ENCODE results near the gene TOB1.

TOB1 gene

DNA sequence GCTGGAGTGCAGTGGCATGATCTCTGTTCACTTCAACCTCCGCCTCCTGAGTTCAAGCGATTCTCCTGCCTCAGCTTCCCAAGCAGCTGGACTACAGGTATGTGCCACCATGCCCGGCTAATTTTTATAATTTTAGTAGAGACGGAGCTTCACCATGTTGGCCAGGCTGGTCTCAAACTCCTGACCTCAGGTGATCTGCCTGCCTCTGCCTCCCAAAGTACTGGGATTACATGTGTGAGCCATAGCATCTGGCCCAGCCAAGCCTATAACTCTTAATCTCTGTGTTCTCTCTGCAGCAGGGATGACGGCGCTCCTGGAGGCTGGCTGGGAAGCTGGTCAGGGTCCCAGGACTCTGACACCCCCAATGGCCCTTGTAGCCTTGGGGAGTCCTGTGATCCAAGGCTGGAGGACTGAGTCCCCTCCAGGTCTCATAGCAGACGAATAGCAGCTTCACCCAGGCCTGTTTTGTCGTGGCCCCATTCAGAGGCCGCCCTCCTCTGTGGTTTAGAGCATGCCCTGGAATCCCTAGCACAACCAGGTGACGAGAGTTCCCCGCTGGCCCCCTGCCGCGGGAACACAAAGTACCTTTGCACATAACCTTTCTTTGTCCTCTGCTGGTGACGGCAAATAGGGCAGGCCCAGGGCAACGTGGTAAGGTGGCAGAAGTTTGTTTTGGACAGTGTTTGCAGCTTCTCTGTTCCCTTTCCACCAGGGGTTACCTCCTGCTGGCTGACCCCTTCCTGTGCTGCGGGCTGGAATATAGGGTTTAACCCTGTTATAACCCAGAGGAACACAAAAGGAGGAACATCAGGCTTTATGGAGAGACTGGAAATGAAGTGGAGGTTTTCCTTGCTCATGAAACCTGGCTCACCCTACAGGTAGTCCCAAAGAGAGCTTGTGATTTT lies 43.0 kb upstream of the TOB1 start:
- no peak overlapping the region for H3K4me3 ChIP-seq (ENCODE audit: control insufficient read depth, low read depth, low read length)
- DNase-seq (ENCODE audit: low read depth) = no peak
- TF ChIP-seq, protein P1, sequence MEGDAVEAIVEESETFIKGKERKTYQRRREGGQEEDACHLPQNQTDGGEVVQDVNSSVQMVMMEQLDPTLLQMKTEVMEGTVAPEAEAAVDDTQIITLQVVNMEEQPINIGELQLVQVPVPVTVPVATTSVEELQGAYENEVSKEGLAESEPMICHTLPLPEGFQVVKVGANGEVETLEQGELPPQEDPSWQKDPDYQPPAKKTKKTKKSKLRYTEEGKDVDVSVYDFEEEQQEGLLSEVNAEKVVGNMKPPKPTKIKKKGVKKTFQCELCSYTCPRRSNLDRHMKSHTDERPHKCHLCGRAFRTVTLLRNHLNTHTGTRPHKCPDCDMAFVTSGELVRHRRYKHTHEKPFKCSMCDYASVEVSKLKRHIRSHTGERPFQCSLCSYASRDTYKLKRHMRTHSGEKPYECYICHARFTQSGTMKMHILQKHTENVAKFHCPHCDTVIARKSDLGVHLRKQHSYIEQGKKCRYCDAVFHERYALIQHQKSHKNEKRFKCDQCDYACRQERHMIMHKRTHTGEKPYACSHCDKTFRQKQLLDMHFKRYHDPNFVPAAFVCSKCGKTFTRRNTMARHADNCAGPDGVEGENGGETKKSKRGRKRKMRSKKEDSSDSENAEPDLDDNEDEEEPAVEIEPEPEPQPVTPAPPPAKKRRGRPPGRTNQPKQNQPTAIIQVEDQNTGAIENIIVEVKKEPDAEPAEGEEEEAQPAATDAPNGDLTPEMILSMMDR (IDR thresholded peaks at IDR 0.05; ENCODE audit: control insufficient read depth, insufficient read depth, low read depth, low read length, missing control alignments) = no peak

DNA sequence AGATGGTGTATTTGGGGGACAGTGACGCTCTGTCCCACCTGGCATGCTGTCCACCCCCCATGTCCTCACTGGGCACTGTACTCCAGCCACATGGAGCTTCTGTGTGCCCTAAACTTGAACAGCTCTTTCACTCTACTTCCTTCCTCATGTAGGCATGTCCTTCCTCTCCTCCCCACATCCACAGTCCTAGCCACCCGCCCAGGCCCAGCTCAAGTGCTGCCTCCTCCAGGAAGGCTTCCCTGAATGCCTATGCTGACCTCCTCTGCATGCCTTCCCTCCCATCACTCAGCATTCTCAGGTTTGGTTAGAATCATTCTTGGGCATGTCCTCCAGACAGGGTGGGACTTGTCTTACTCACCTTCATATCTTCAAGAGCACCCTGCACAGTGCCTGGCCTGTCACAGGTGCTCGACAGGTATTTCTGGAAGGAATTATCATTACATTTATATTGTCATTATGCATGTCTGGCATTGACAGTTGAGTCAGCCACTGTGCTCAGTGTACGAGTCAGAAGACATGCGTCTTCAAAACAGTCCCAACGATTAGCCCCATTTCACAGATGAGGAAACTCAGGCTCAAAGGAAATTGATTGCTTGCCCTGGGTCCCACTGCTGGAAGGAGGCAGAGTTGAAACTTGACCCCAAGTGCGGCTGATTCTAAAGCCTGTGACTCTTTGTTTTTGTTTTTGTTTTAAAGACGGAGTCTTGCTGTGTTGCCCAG lies 42.1 kb upstream of the TOB1 start:
- TF ChIP-seq, protein P1 (IDR thresholded peaks at IDR 0.05; ENCODE audit: control insufficient read depth, insufficient read depth, low read depth, low read length, missing control alignments) = no peak
- H3K4me3 ChIP-seq (ENCODE audit: control insufficient read depth, low read depth, low read length) = no peak overlapping the region
- no peak for DNase-seq (ENCODE audit: low read depth)

DNA sequence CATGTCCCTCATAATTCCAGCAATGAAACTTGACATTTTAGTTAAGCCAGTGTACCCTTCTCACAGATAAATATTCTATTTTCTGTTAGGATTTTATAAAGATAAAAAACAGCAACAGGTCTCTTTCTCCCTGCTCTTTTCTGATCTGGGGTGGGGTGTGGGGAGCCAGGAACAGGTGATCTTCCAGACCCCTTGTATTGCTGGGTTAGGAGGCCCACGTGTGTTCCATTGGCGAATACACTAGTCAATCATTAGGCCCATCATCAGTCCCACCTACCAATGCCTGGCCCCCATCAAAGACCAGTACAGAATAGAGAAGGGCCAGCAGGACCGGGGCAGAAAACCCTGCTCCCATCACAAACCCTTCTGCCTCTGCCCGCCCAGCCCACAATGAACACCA lies 40.3 kb upstream of the TOB1 start:
- no peak for DNase-seq (ENCODE audit: low read depth)
- no peak overlapping the region for H3K4me3 ChIP-seq (ENCODE audit: control insufficient read depth, low read depth, low read length)
- TF ChIP-seq, protein P1 (IDR thresholded peaks at IDR 0.05; ENCODE audit: control insufficient read depth, insufficient read depth, low read depth, low read length, missing control alignments) = no peak

DNA sequence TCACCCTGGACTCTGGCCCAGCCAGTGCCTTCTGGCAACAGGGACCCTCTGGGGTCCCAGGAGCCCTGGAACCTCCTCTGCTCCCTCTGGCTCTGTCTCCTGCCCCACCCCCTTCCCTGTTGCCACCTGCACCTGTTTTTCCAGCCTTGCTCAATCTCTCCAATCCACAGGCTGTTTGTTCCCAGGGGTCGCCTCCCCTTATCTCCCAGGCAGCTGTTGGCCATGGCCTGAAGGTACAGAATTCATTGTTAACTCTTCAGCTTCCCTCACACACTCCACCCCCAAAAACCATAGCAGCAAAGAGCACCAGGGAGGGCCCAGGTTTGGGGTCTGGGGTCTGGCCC lies 39.3 kb upstream of the TOB1 start:
- DNase-seq (ENCODE audit: low read depth) = no peak
- no peak overlapping the region for H3K4me3 ChIP-seq (ENCODE audit: control insufficient read depth, low read depth, low read length)
- TF ChIP-seq, protein P1 (IDR thresholded peaks at IDR 0.05; ENCODE audit: control insufficient read depth, insufficient read depth, low read depth, low read length, missing control alignments) = no peak

DNA sequence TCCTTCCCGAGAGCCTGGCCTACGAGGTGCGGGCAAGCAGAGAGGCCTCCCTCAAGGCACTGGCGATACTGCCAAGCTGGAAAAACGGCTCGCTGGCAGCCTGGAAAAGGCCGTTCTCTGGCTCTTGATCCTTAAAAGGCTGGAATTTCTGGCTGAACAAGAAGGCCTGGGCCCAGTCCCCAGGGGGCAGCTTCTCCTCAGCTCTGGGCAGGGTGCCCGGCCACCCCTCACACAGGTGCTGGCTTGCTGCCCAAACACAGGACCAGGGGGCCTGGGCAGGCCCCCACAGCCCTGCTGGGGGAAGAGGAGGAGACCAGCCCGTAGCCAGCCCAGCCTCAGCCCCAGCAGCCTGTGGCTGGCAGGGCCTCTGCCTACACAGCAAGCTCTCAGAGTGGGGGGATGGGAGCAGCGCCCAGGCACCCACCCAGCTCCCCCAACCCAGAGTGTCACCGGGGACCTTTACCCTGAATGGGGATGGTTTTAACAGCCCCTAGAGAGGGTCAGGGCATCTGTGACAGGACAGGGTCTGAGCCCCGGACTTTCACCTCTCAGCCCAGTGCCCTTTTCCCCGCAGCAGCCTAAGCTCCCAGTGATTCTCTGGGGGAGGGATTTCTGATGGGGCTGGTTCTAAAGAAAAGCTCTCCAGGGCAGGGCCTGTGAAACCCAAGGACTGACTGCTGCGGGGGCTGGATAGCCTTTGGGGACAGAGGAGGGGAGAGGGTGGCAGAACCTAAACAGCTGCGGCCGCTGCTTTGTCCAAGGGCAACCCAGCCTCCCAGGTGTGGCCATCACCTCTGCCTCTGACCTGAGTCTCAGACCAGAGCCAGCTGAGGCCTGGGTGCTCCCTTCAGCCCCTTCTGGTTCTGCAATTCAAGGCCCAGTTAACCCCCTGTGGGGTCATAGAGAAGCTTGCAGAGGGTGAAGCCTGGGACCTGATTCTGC lies 38.6 kb upstream of the TOB1 start:
- DNase-seq (ENCODE audit: low read depth) = no peak
- TF ChIP-seq, protein P1 (IDR thresholded peaks at IDR 0.05; ENCODE audit: control insufficient read depth, insufficient read depth, low read depth, low read length, missing control alignments) = no peak
- H3K4me3 ChIP-seq (ENCODE audit: control insufficient read depth, low read depth, low read length) = no peak overlapping the region

Measured in AG09309 (cell line).